Naive thymus-derived CD4-positive, alpha-beta T cell (primary cell): Measurements from ENCODE around the gene MBTPS1. TPM values are rescaled to one million over a fixed set of nuclear protein-coding genes. Genes with fewer than 3 reads are reported as not detected.

Source experiments
- ATAC-seq: fragments of 150-1000 bp; cut with Tn5 transposase; 2 replicates; pipeline ENCODE4 v1.10.0; 2021; ENCODE audit warnings: mild to moderate bottlenecking, moderate library complexity
- CTCF ChIA-PET: fragments of 350-600 bp; sonication (Branson Sonifier 250); formaldehyde crosslinking; loops from one replicate; lab custom pipeline; 2021; ENCODE audit warnings: antibody characterized with exemption; lab: Charles Lee
- POLR2A ChIA-PET: fragments of 350-600 bp; sonication (Branson Sonifier 250); formaldehyde crosslinking; loops from one replicate; lab custom pipeline; 2021; ENCODE audit warnings: antibody characterized with exemption, inconsistent platforms; lab: Charles Lee
- DNase-seq, 9 donors: peaks; one replicate each; pipeline versions ENCODE4 v3.0.0 to v3.0.0-alpha.2; 2020 to 2022; ENCODE audit warnings: mixed read lengths in 1 of 9
- H3K27ac ChIP-seq: one replicate; pipeline ENCODE4 v1.7.0; 2013; ENCODE audit warnings: mild to moderate bottlenecking, low read depth, low read length, moderate library complexity
- H3K27me3 ChIP-seq, 2 donors: one replicate each; pipeline ENCODE4 v1.7.0; 2013; ENCODE audit warnings: low read length in 2 of 2, mild to moderate bottlenecking in 2 of 2, moderate library complexity in 2 of 2; ENCODE audit not compliant: control insufficient read depth in 2 of 2, insufficient read depth in 2 of 2
- H3K36me3 ChIP-seq, 3 experiments: 1 replicate in 2 of 3; 2 replicates in 1 of 3; pipeline ENCODE4 v1.7.0; 2013; ENCODE audit warnings: low read length in 3 of 3, mild to moderate bottlenecking in 3 of 3, moderate library complexity in 1 of 3; ENCODE audit not compliant: insufficient read depth in 3 of 3, control insufficient read depth in 2 of 3
- H3K4me1 ChIP-seq, 2 donors: one replicate each; pipeline ENCODE4 v1.7.0; 2013; ENCODE audit warnings: low read length in 2 of 2, mild to moderate bottlenecking in 2 of 2, moderate library complexity in 1 of 2; ENCODE audit not compliant: control insufficient read depth in 2 of 2, insufficient read depth in 2 of 2
- H3K4me3 ChIP-seq: 2 replicates; pipeline ENCODE4 v1.7.0; 2013; ENCODE audit warnings: mild to moderate bottlenecking, low read length
- H3K9me3 ChIP-seq, 3 experiments: 1 replicate in 2 of 3; 2 replicates in 1 of 3; pipeline ENCODE4 v1.7.0; 2013; ENCODE audit warnings: low read length in 3 of 3; ENCODE audit not compliant: control insufficient read depth in 2 of 3
- H3K27ac Mint-ChIP-seq, 9 donors: one replicate each; pipeline ENCODE4 v1.8.0; 2020 to 2022; ENCODE audit warnings: mixed read lengths in 9 of 9, mild to moderate bottlenecking in 8 of 9, moderate library complexity in 5 of 9, inconsistent platforms in 2 of 9
- H3K27me3 Mint-ChIP-seq, 5 donors: one replicate each; pipeline ENCODE4 v1.8.0; 2021 to 2022; ENCODE audit warnings: mixed read lengths in 5 of 5, mild to moderate bottlenecking in 1 of 5
- H3K36me3 Mint-ChIP-seq, 5 donors: one replicate each; pipeline ENCODE4 v1.8.0; 2020 to 2022; ENCODE audit warnings: mixed read lengths in 5 of 5, mild to moderate bottlenecking in 3 of 5, inconsistent platforms in 1 of 5
- H3K4me1 Mint-ChIP-seq, 7 donors: one replicate each; pipeline ENCODE4 v1.8.0; 2020 to 2022; ENCODE audit warnings: mixed read lengths in 7 of 7, mild to moderate bottlenecking in 3 of 7, inconsistent platforms in 1 of 7
- H3K4me3 Mint-ChIP-seq, 10 donors: one replicate each; pipeline ENCODE4 v1.8.0; 2020 to 2022; ENCODE audit warnings: mild to moderate bottlenecking in 10 of 10, mixed read lengths in 10 of 10, moderate library complexity in 6 of 10, inconsistent platforms in 2 of 10
- H3K9me3 Mint-ChIP-seq, 11 donors: one replicate each; pipeline ENCODE4 v1.8.0; 2020 to 2022; ENCODE audit warnings: mixed read lengths in 11 of 11, mild to moderate bottlenecking in 4 of 11, inconsistent platforms in 1 of 11, moderate library complexity in 1 of 11
- intact Hi-C, 2 donors: fragments of 100-400 bp; cut with micrococcal nuclease; formaldehyde crosslinking; loops; one replicate each; pipeline ENCODE4 v1.15.1; 2023
- polyA plus RNA-seq, 2 donors: library from polyadenylated mRNA; unstranded; fragments of 300-500 nt; fragmentation: Illumina TruSeq; gene quantifications; one replicate each; pipeline ENCODE4 v1.2.3, GENCODE V29; 2021
- total RNA-seq, 6 experiments: library from RNA in 5 of 6; stranded (reverse) in 5 of 6; gene quantifications; 1 replicate in 5 of 6; 2 replicates in 1 of 6; pipeline ENCODE4 v1.2.3 and lab custom pipeline; 2021 to 2026

Gene MBTPS1
- total and polyA plus RNA-seq, 7 experiments from 2014 or later, result 48.6 to 157 (median 111) TPM

DNA sequence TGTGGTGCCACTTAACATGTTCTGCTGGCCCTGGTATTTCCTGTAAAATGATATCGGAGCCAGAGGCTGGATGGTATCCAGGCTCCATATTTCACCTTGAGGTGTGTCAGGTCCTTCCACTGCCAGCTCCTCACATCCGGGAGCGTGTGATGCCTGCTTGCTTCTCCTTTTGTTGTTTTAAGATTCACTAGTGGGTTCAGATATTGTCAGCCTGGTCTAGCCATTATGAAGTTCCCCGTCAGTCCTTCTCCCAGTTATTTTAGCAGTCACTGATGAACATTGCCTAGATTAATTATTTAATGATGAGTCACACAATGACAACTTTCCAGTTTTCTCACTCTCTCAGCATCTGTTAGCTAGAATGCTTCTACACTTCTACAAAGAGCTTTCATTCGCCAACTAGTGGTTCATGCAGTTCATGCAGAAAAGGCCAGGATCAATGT lies 39.6 kb upstream of the MBTPS1 start:
- CTCF ChIA-PET, result interaction anchor here (1.2 kb wide), 1 partner anchor 10 kb away, joined by 3 read pairs; no protein-coding TSS in a partner anchor
- H3K27ac Mint-ChIP-seq, result no peak overlapping the region

DNA sequence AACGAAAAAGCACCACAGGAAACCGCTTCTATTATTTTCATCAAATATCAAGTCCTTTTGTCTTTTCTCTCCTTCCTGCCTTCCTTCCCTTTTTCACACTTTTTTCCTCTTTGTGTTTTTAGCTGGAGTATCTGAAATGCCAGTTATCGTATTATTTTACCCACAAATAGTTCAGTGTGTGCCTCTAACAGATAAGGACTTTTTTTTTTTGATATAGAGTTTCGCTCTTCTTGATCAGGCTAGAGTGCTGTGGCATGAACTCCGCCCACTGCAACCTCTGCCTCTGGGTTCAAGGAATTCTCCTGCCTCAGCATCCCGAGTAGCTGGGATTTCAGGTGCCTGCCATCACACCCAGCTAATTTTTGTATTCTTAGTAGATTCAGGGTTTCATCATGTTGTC lies 39.0 kb upstream of the MBTPS1 start:
- no peaks in the 10 kb centered on the region for H3K4me1 ChIP-seq
- DNase-seq (no peak), ATAC-seq (no peak)
- no peak overlapping the region for H3K4me3 ChIP-seq
- Mint-ChIP-seq H3K9me3 (no peaks in the 10 kb centered on the region), H3K4me3 (no peak overlapping the region), H3K4me1 (no peaks in the 10 kb centered on the region), H3K36me3 (no peaks in the 10 kb centered on the region), H3K27me3 (peaks cover 9 to 46% (median 16%) of the 10 kb centered on the region in 5 donors), H3K27ac (no peak overlapping the region)
- H3K36me3 ChIP-seq, result no peaks in the 10 kb centered on the region
- ChIA-PET POLR2A (no interaction called here), CTCF (interaction anchor here (1.2 kb wide), 1 partner anchor 9 kb away, joined by 3 read pairs; no protein-coding TSS in a partner anchor)
- intact Hi-C loops, result no loop called here
- no peaks in the 10 kb centered on the region for H3K9me3 ChIP-seq
- no peak overlapping the region for H3K27ac ChIP-seq
- no peaks in the 10 kb centered on the region for H3K27me3 ChIP-seq

More for the DNA sequence above, 39.6 kb upstream of the MBTPS1 start:
- H3K9me3 Mint-ChIP-seq, result no peaks in the 10 kb centered on the region
- peaks cover 9 to 43% (median 16%) of the 10 kb centered on the region in 5 donors for H3K27me3 Mint-ChIP-seq
- H3K9me3 ChIP-seq, result no peaks in the 10 kb centered on the region
- no peaks in the 10 kb centered on the region for H3K4me1 Mint-ChIP-seq
- no peaks in the 10 kb centered on the region for H3K36me3 ChIP-seq
- H3K27me3 ChIP-seq, result no peaks in the 10 kb centered on the region
- ATAC-seq (no peak), DNase-seq (no peak)
- no peaks in the 10 kb centered on the region for H3K4me1 ChIP-seq
- POLR2A ChIA-PET, result no interaction called here
- H3K4me3 Mint-ChIP-seq, result no peak overlapping the region
- intact Hi-C loops, result no loop called here
- no peak overlapping the region for H3K27ac ChIP-seq
- H3K36me3 Mint-ChIP-seq, result no peaks in the 10 kb centered on the region
- H3K4me3 ChIP-seq, result no peak overlapping the region

DNA sequence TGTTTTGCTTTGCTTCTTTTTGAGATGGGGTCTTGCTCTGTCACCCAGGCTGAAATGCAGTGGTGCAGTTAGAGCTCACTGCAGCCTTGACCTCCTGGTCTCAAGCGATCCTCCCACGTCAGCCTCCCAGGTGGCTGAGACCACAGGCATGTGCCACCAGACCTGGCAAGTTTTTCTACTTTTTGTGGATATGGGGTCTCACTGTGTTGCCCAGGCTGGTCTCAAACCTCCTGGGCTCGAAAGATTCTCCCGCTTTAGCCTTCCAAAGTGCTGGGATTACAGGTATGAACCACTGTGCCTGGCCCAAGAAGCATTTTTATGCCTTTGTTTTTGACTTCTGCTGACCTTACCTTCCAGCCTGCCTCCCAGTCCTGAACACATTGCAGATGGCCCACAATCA lies 38.5 kb upstream of the MBTPS1 start:
- no peak overlapping the region for H3K27ac Mint-ChIP-seq
- CTCF ChIA-PET, result no interaction called here
- no peak for ATAC-seq

DNA sequence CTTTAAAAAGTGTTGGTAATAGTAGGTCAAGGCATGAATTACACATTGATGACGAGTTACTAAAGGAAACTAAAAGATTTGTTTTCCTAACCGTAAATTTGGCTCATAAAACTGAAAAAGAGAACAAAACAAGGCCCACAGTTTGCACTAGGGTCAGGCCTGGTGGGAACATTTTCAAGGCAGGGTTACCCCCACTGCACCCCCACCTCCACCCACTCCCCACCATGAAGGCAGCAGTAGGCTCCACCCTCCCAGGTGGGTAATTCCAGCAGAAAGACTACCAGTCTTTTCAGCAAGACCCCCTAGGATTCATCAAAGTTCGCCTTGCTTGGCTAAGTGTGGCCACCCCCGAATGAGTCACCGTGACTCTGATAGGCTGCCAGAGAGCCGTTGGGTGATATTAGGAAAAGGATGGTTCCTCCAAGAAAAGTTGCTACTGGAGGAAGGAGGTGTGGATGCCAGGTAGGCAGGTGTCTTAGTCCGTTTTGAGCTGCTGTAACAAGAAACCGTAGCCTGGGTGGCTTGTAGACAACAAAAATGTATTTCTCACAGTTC lies 37.0 kb upstream of the MBTPS1 start:
- Histone ChIP-seq H3K27me3 (no peaks in the 10 kb centered on the region), H3K4me3 (no peak overlapping the region), H3K27ac (no peak overlapping the region), H3K9me3 (no peaks in the 10 kb centered on the region), H3K36me3 (no peaks in the 10 kb centered on the region), H3K4me1 (no peaks in the 10 kb centered on the region)
- Mint-ChIP-seq H3K36me3 (no peaks in the 10 kb centered on the region), H3K4me3 (no peak overlapping the region), H3K27ac (no peak overlapping the region), H3K4me1 (no peaks in the 10 kb centered on the region), H3K27me3 (peaks cover 2 to 40% (median 7%) of the 10 kb centered on the region in 5 donors), H3K9me3 (no peaks in the 10 kb centered on the region)
- ATAC-seq (no peak), DNase-seq (no peak)
- intact Hi-C loops, result no loop called here
- ChIA-PET POLR2A (interaction anchor here (1.0 kb wide), 1 partner anchor 37 kb away, joined by 3 read pairs; the partner anchor contains the start of gene MBTPS1), CTCF (interaction anchor here (1.2 kb wide), 1 partner anchor 68 kb away, joined by 4 read pairs; no protein-coding TSS in a partner anchor)

More for the DNA sequence above, 38.5 kb upstream of the MBTPS1 start:
- POLR2A ChIA-PET, result no interaction called here
- Histone ChIP-seq H3K27ac (no peak overlapping the region), H3K27me3 (no peaks in the 10 kb centered on the region), H3K36me3 (no peaks in the 10 kb centered on the region), H3K4me3 (no peak overlapping the region), H3K4me1 (no peaks in the 10 kb centered on the region), H3K9me3 (no peaks in the 10 kb centered on the region)
- H3K36me3 Mint-ChIP-seq, result no peaks in the 10 kb centered on the region
- peaks cover 9 to 46% (median 16%) of the 10 kb centered on the region in 5 donors for H3K27me3 Mint-ChIP-seq
- intact Hi-C loops, result no loop called here
- DNase-seq, result no peak
- no peaks in the 10 kb centered on the region for H3K4me1 Mint-ChIP-seq
- H3K9me3 Mint-ChIP-seq, result no peaks in the 10 kb centered on the region
- no peak overlapping the region for H3K4me3 Mint-ChIP-seq

DNA sequence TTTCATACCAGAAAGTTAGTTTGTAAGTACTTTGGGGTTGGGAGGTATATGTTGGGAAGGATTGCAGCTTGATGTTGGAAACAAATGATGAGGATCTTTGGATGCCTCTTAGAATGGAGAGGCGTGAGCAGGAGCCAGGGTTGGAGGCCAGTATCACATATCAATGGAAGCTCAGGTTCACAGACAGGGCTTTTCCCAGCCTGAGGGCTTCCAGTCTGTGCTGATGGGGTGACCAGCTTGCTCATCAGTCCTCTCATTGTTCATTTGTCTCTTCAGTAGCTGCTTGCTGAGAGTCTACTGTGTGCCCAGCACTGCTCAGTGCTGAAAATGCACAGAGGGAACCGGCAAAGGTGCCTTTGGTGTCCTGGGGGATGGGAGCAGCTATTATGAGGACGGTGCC lies 34.2 kb upstream of the MBTPS1 start:
- Mint-ChIP-seq H3K27ac (no peak overlapping the region), H3K9me3 (no peaks in the 10 kb centered on the region), H3K27me3 (peaks cover 0 to 36% (median 0%) of the 10 kb centered on the region in 5 donors), H3K4me1 (no peaks in the 10 kb centered on the region), H3K36me3 (no peaks in the 10 kb centered on the region), H3K4me3 (no peak overlapping the region)
- H3K4me1 ChIP-seq, result no peaks in the 10 kb centered on the region
- POLR2A ChIA-PET, result no interaction called here
- ATAC-seq, result no peak
- CTCF ChIA-PET, result interaction anchor here (0.6 kb wide), 1 partner anchor 54 kb away, joined by 3 read pairs; no protein-coding TSS in a partner anchor
- no peaks in the 10 kb centered on the region for H3K27me3 ChIP-seq
- no peak overlapping the region for H3K4me3 ChIP-seq
- no peak overlapping the region for H3K27ac ChIP-seq
- DNase-seq, result no peak
- intact Hi-C loops, result no loop called here
- H3K9me3 ChIP-seq, result no peaks in the 10 kb centered on the region
- no peaks in the 10 kb centered on the region for H3K36me3 ChIP-seq

DNA sequence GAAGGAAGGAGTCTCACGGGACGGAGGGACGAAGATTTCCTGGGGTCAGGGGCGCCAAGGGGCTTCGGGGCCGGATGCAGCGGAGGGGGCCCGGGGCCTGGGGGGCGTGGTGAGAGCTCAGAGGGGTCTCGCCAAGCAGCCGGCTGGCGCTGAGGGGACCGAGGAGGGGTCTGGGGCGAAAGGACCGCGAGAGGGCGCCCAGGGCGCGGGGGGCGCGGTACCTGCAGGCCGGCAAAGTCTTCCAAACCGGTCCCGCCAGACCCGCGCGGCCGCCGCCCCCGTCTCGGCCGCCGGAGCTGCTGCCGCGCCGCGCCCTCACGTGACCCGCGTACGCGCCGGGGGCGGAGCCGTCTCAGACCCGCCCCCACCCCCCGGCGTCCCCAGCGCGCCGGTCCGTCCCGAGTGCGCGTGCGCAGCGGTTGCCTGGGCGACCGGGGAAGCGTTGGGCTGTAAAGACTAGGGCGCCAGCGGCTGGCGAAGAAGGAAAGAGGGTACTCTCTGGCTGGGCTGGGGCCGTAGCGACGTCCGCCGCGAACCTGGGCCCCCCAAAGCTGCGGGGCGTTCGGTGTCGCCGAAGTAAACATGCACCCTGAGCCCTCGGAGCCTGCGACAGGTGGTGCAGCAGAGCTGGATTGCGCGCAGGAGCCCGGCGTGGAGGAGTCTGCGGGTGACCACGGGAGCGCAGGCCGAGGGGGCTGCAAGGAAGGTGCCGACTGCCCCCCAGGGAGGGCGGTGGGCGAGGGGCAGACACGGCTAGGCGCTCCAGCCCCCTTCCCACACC lies 28.3 kb upstream of the MBTPS1 start, which contains the start of the genes DNAAF1 and HSDL1:
TSS of gene DNAAF1 (plus strand) at position 450 of the 781 bp plus-strand sequence. CDS start at position 583, 133 bp downstream.
TSS of gene HSDL1 (minus strand) at position 319 of the 781 bp plus-strand sequence. CDS start 13,856 bp downstream, outside the sequence.
- H3K9me3 ChIP-seq, result no peaks in the 10 kb centered on the region
- Mint-ChIP-seq H3K4me3 (peak within 1 kb of the TSS; percentile 91 to 98 (median 94)), H3K36me3 (peaks cover 0 to under 1% (median 0%) of the 10 kb centered on the region in 5 donors), H3K9me3 (no peaks in the 10 kb centered on the region), H3K4me1 (peaks cover 9 to 32% (median 29%) of the 10 kb centered on the region in 7 donors), H3K27ac (peak within 1 kb of the TSS; percentile 79 to 95 (median 89)), H3K27me3 (peaks cover 0 to 22% (median 0%) of the 10 kb centered on the region in 5 donors)
- ChIA-PET POLR2A (interaction anchor here (0.5 to 2.4 kb wide), 4 partner anchors 13 to 490 kb away, joined by 3 to 21 read pairs (median 3); partner anchors contain the start of gene MBTPS1), CTCF (no interaction called here)
- intact Hi-C loops, result loop anchor here (1.0 to 5.0 kb wide), 7 partner anchors 29 to 882 kb away; partner anchors contain the start of genes HSBP1 (in 2 of the 2), MBTPS1 (in 2 of the 2), TAF1C (in 2 of the 2) and KIAA0513 (in 1 of the 2)
- no peaks in the 10 kb centered on the region for H3K27me3 ChIP-seq
- H3K27ac ChIP-seq, result peak within 1 kb of the TSS; percentile 87
- peaks cover 0 to 5% (median 0%) of the 10 kb centered on the region in 3 experiments for H3K36me3 ChIP-seq
- ATAC-seq (peak; percentile 95), DNase-seq (peak; percentile 88 to 99 (median 94))
- peak within 1 kb of the TSS; percentile 68 for H3K4me3 ChIP-seq
- peaks cover 4 to 8% of the 10 kb centered on the region in 2 donors for H3K4me1 ChIP-seq
